GM19372 (cell line): Measurements from ENCODE around the gene GRIFIN.

Experiments used
- ATAC-seq: cut with Tn5 transposase; IDR thresholded peaks from one replicate; pipeline ENCODE4 v1.9.1; 2021; ENCODE audit warnings: mild to moderate bottlenecking, low read depth, moderate library complexity; ENCODE audit not compliant: unreplicated experiment

Gene GRIFIN

GRCh38 chr7:2513702-2514101, 37.5 kb upstream of the GRIFIN start:
- ATAC-seq: no peak

- no peak for ATAC-seq
These were observed 36.5 kb upstream of the GRIFIN start for GRCh38 chr7:2512713-2513112.

GRCh38 chr7:2512179-2512661, 36.0 kb upstream of the GRIFIN start:
- ATAC-seq: no peak

GRCh38 chr7:2511769-2512168, 35.6 kb upstream of the GRIFIN start:
- no peak for ATAC-seq

GRCh38 chr7:2510909-2511768, 34.9 kb upstream of the GRIFIN start:
- ATAC-seq: no peak

- no peak for ATAC-seq
These were observed 34.1 kb upstream of the GRIFIN start for GRCh38 chr7:2510130-2510776.

- ATAC-seq: no peak
These were observed 33.2 kb upstream of the GRIFIN start for GRCh38 chr7:2509298-2509906.

GRCh38 chr7:2508327-2509215, 32.4 kb upstream of the GRIFIN start:
- no peak for ATAC-seq

GRCh38 chr7:2507917-2508306, 31.7 kb upstream of the GRIFIN start:
- no peak for ATAC-seq

- ATAC-seq: no peak
These were observed 31.2 kb upstream of the GRIFIN start for GRCh38 chr7:2507208-2507916.

- no peak for ATAC-seq
These were observed 29.2 kb upstream of the GRIFIN start for GRCh38 chr7:2505401-2505800.

GRCh38 chr7:2504889-2505375, 28.7 kb upstream of the GRIFIN start:
- no peak for ATAC-seq

- no peak for ATAC-seq
These were observed 28.1 kb upstream of the GRIFIN start for GRCh38 chr7:2504128-2504888.

GRCh38 chr7:2503056-2503941, 27.1 kb upstream of the GRIFIN start:
- ATAC-seq: no peak

- no peak for ATAC-seq
These were observed 26.4 kb upstream of the GRIFIN start for GRCh38 chr7:2502647-2502966.

GRCh38 chr7:2501947-2502646, 25.9 kb upstream of the GRIFIN start:
- no peak for ATAC-seq

GRCh38 chr7:2500701-2501100, 24.5 kb upstream of the GRIFIN start:
- no peak for ATAC-seq
